ENCODE measurements around the gene CBLC. TPM values are rescaled to one million over a fixed set of nuclear protein-coding genes. Genes with fewer than 3 reads are reported as not detected.

CBLC gene
- total RNA-seq, 4 donors from 2014 or later = 0.49 TPM; not detected in 3

DNA sequence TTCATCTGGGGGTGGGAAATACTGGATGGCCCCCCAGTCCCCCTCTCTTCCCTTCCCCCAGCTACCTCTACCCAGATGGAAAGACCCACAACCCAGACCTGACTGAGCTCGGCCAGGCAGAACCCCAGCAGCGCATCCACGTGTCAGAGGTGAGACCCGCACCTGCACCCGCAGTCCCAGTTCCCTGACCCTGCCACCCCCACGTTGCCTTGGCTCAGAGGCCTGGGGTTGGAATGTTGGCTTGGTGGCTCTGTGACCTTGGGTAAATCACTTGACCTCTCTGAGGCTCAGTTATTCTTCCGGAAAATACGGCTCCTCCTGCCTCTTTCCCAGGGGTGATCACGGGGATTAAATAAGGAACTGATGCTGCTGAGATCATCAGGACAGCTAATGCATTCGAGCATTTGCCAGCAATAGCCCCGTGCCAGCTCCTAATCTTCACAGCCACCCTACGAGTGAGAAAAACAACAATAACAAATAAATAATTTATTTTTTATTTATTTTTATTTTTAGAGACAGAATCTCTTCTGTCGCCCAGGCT is 12.3 kb downstream of the CBLC start:
- no peak overlapping the region for H3K4me3 ChIP-seq
- no peaks in the 10 kb centered on the region for H3K27me3 ChIP-seq
- intact Hi-C loops (cut with DNase I; ENCODE audit: low total_unique reads) (no loop called here), in situ Hi-C loops (cut with MboI; ENCODE audit: low sequenced_read_pairs in 4 of 4) (loop anchor here in 2 of 4 donors (5.0 to 10.0 kb wide), 2 partner anchors 45 to 47 kb away; no protein-coding TSS in a partner anchor)
- DNase-seq (no peak), ATAC-seq (no peak)
- no peaks in the 10 kb centered on the region for H3K4me1 ChIP-seq
- TF ChIP-seq CTCF (IDR thresholded peaks at IDR 0.05 in 4 of 5, conservative IDR thresholded peaks at IDR 0.05 in 1 of 5) (no peak), POLR2A (IDR thresholded peaks at IDR 0.05) (no peak)
- no peaks in the 10 kb centered on the region for H3K36me3 ChIP-seq
- H3K27ac ChIP-seq = no peak overlapping the region
- no peaks in the 10 kb centered on the region for H3K9me3 ChIP-seq

DNA sequence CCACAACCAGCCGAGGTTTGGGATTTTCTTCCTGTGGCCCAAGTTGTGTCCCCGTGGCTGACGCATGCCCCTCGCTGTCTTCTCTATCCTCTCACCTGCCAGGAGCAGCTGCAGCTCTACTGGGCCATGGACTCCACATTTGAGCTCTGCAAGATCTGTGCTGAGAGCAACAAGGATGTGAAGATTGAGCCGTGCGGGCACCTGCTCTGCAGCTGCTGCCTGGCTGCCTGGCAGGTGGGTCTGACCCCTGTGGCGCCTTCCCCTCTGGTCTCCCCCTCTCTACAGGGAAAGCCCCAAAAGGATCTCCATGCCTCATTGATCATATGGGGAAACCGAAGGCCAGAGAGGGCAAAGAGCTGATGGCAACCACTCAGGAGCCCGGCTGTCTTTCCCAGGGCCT is 14.6 kb downstream of the CBLC start:
- in situ Hi-C loops (cut with MboI; ENCODE audit: low sequenced_read_pairs in 4 of 4) = no loop called here
- Histone ChIP-seq H3K4me3 (no peak overlapping the region), H3K27me3 (no peaks in the 10 kb centered on the region), H3K27ac (no peak overlapping the region), H3K36me3 (no peaks in the 10 kb centered on the region), H3K9me3 (no peaks in the 10 kb centered on the region), H3K4me1 (peaks cover 7 to 14% of the 10 kb centered on the region in 2 donors)
- ATAC-seq (no peak), DNase-seq (no peak)
- intact Hi-C loops (cut with DNase I; ENCODE audit: low total_unique reads) = no loop called here
- TF ChIP-seq CTCF (IDR thresholded peaks at IDR 0.05 in 4 of 5, conservative IDR thresholded peaks at IDR 0.05 in 1 of 5) (no peak), POLR2A (IDR thresholded peaks at IDR 0.05) (no peak)

GRCh38 chr19:44794610-44795009 is 16.9 kb downstream of the CBLC start:
- H3K27ac ChIP-seq = no peak overlapping the region
- TF ChIP-seq POLR2A (IDR thresholded peaks at IDR 0.05) (no peak), CTCF (IDR thresholded peaks at IDR 0.05 in 4 of 5, conservative IDR thresholded peaks at IDR 0.05 in 1 of 5) (no peak)
- H3K27me3 ChIP-seq = no peaks in the 10 kb centered on the region
- peaks cover 9 to 14% of the 10 kb centered on the region in 2 donors for H3K4me1 ChIP-seq
- H3K4me3 ChIP-seq = no peak overlapping the region
- no peaks in the 10 kb centered on the region for H3K36me3 ChIP-seq
- ATAC-seq (no peak), DNase-seq (no peak)
- H3K9me3 ChIP-seq = no peaks in the 10 kb centered on the region
- in situ Hi-C loops (cut with MboI; ENCODE audit: low sequenced_read_pairs in 4 of 4) = loop anchor here in 2 of 4 donors (5.0 kb wide), 1 partner anchor 48 kb away; no protein-coding TSS in a partner anchor
- intact Hi-C loops (cut with DNase I; ENCODE audit: low total_unique reads) = no loop called here

DNA sequence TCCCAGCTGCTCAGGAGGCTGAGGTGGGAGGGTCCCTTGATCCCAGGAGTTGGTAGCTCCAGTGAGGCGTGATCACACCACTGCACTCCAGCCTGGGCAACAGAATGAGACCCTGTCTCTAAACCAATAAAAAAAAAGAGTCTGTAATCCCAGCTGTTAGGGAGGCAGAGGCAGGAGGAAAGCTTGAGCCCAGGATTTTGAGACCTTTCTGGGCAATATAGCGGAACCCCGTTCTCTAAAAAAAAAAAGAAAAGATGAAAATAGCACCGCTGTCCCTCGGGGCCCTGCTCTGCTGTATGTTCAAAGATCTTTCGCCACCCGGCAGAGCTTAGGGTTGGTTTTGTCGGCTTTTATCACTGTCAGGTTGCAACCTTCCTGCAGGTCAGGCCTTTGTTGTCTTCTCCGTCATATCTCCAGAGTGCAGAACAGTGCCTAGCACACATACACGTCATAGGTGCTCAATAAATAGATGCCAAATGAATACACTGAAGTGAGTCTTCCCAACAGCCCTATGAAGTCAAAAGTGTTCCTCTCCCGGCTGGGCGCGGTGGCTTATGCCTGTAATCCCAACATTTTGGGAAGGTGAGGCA is 17.8 kb downstream of the CBLC start:
- ATAC-seq (no peak), DNase-seq (no peak)
- Histone ChIP-seq H3K27ac (peak overlapping the region in 2 of 4 donors; percentile 81 to 88), H3K27me3 (no peaks in the 10 kb centered on the region), H3K4me1 (peaks cover 9 to 14% of the 10 kb centered on the region in 2 donors), H3K9me3 (no peaks in the 10 kb centered on the region), H3K36me3 (no peaks in the 10 kb centered on the region), H3K4me3 (no peak overlapping the region)
- TF ChIP-seq CTCF (IDR thresholded peaks at IDR 0.05 in 4 of 5, conservative IDR thresholded peaks at IDR 0.05 in 1 of 5) = no peak
- no peak for TF ChIP-seq POLR2A (IDR thresholded peaks at IDR 0.05)
- in situ Hi-C loops (cut with MboI; ENCODE audit: low sequenced_read_pairs in 4 of 4) (loop anchor here in 2 of 4 donors (5.0 kb wide), 1 partner anchor 47 kb away; no protein-coding TSS in a partner anchor), intact Hi-C loops (cut with DNase I; ENCODE audit: low total_unique reads) (no loop called here)

Measured in gastrocnemius medialis (tissue), 4 donors.